WTC11 (cell line): Measurements from ENCODE around the gene TOP2B. TPM values are rescaled to one million over a fixed set of nuclear protein-coding genes. Genes with fewer than 3 reads are reported as not detected.

Source experiments
- ATAC-seq: fragments of 200-7000 bp; cut with Tn5 transposase; 2 replicates; pipeline ENCODE4 v1.10.0; 2021; ENCODE audit warnings: mild to moderate bottlenecking, moderate library complexity
- CTCF ChIA-PET: fragments of 300-600 bp; sonication (Branson Sonifier 250); formaldehyde crosslinking; loops from one replicate; lab custom pipeline; 2021; ENCODE audit warnings: antibody characterized with exemption; lab: Charles Lee
- POLR2A ChIA-PET: fragments of 350-600 bp; sonication (Branson Sonifier 250); formaldehyde crosslinking; loops from one replicate; lab custom pipeline; 2021; ENCODE audit warnings: antibody characterized with exemption; lab: Charles Lee
- DNase-seq: peaks from one replicate; pipeline ENCODE4 v3.0.0; 2021; ENCODE audit warnings: low spot score
- H3K27ac Mint-ChIP-seq: 2 replicates; pipeline ENCODE4 v1.8.0; 2021; ENCODE audit warnings: mixed read lengths
- H3K27me3 Mint-ChIP-seq: 2 replicates; pipeline ENCODE4 v1.8.0; 2021; ENCODE audit warnings: low read depth, mild to moderate bottlenecking, moderate library complexity, mixed read lengths
- H3K36me3 Mint-ChIP-seq: 2 replicates; pipeline ENCODE4 v1.8.0; 2021; ENCODE audit warnings: mixed read lengths
- H3K4me1 Mint-ChIP-seq: 2 replicates; pipeline ENCODE4 v1.8.0; 2022; ENCODE audit warnings: mixed read lengths
- H3K4me3 Mint-ChIP-seq: 2 replicates; pipeline ENCODE4 v1.8.0; 2021; ENCODE audit warnings: mild to moderate bottlenecking, moderate library complexity, mixed read lengths
- H3K9me3 Mint-ChIP-seq: 2 replicates; pipeline ENCODE4 v1.8.0; 2021; ENCODE audit warnings: mixed read lengths
- CREM ChIP-seq: sonication (generic); formaldehyde crosslinking; IDR thresholded peaks from 2 replicates; pipeline ENCODE4 v1.8.1; 2022; ENCODE audit warnings: mild to moderate bottlenecking, missing genetic modification reagents, moderate library complexity
- ELF4 ChIP-seq: sonication (generic); formaldehyde crosslinking; IDR thresholded peaks from 2 replicates; pipeline ENCODE4 v1.8.1; 2022; ENCODE audit warnings: low read depth, mild to moderate bottlenecking, moderate library complexity, missing genetic modification reagents
- EMX1 ChIP-seq: fragments of 250-450 bp; sonication (Bioruptor Pico); IDR thresholded peaks from 2 replicates; pipeline ENCODE4 v1.8.0; 2021; ENCODE audit warnings: mild to moderate bottlenecking
- ESRRA ChIP-seq: sonication (generic); formaldehyde crosslinking; IDR thresholded peaks from 2 replicates; pipeline ENCODE4 v1.8.1; 2022; ENCODE audit warnings: mild to moderate bottlenecking, missing genetic modification reagents, borderline replicate concordance
- TCF7 ChIP-seq: sonication (generic); formaldehyde crosslinking; IDR thresholded peaks from 2 replicates; pipeline ENCODE4 v1.8.0; 2022; ENCODE audit warnings: mild to moderate bottlenecking, low read depth, missing genetic modification reagents, moderate library complexity
- TEAD4 ChIP-seq: sonication (generic); formaldehyde crosslinking; IDR thresholded peaks from 2 replicates; pipeline ENCODE4 v1.8.0; 2022; ENCODE audit warnings: mild to moderate bottlenecking, missing genetic modification reagents
- TP53 ChIP-seq: sonication (generic); formaldehyde crosslinking; IDR thresholded peaks from 2 replicates; pipeline ENCODE4 v1.8.1; 2023; ENCODE audit warnings: mild to moderate bottlenecking, missing genetic modification reagents
- ZNF121 ChIP-seq: sonication (generic); formaldehyde crosslinking; IDR thresholded peaks from 2 replicates; pipeline ENCODE4 v1.8.0; 2023; ENCODE audit warnings: missing genetic modification reagents
- ZNF317 ChIP-seq: sonication (generic); formaldehyde crosslinking; IDR thresholded peaks from 2 replicates; pipeline ENCODE4 v1.8.1; 2023; ENCODE audit warnings: low read depth, mild to moderate bottlenecking, moderate library complexity, missing genetic modification reagents, borderline replicate concordance
- ZNF416 ChIP-seq: fragments of 250-450 bp; sonication (Bioruptor Pico); IDR thresholded peaks from 2 replicates; pipeline ENCODE4 v1.9.0; 2021; ENCODE audit warnings: mild to moderate bottlenecking, inconsistent platforms
- total RNA-seq: library from RNA; stranded (reverse); gene quantifications from 3 replicates; pipeline ENCODE4 v1.2.3, GENCODE V29; 2021
- TF ChIP-seq, protein P1 (sequence below): sonication (generic); formaldehyde crosslinking; IDR thresholded peaks from 2 replicates; pipeline ENCODE4 v1.8.1; 2023; ENCODE audit warnings: mild to moderate bottlenecking, missing genetic modification reagents
- TF ChIP-seq, protein P2 (sequence below): sonication (generic); formaldehyde crosslinking; IDR thresholded peaks from 2 replicates; pipeline ENCODE4 v1.8.0; 2022; ENCODE audit warnings: mild to moderate bottlenecking, missing genetic modification reagents
- TF ChIP-seq, protein P3 (sequence below): fragments of 250-450 bp; sonication (Bioruptor Pico); IDR thresholded peaks from 2 replicates; pipeline ENCODE4 v1.9.0; 2021; ENCODE audit warnings: mild to moderate bottlenecking
- TF ChIP-seq, protein P4 (sequence below): sonication (generic); formaldehyde crosslinking; IDR thresholded peaks from 2 replicates; pipeline ENCODE4 v1.8.0; 2022; ENCODE audit warnings: mild to moderate bottlenecking, missing genetic modification reagents
- TF ChIP-seq, protein P5 (sequence below): sonication (generic); formaldehyde crosslinking; conservative IDR thresholded peaks from 2 replicates; pipeline ENCODE4 v1.8.1; 2023; ENCODE audit warnings: mild to moderate bottlenecking, low read depth, missing genetic modification reagents, moderate library complexity
- TF ChIP-seq, protein P6 (sequence below): fragments of 250-450 bp; sonication (Bioruptor Pico); IDR thresholded peaks from 2 replicates; pipeline ENCODE4 v1.9.0; 2021; ENCODE audit warnings: moderate library complexity, mild to moderate bottlenecking, inconsistent platforms, borderline replicate concordance

Gene TOP2B
- total RNA-seq, 1 experiment from 2014 or later = 151 TPM

DNA sequence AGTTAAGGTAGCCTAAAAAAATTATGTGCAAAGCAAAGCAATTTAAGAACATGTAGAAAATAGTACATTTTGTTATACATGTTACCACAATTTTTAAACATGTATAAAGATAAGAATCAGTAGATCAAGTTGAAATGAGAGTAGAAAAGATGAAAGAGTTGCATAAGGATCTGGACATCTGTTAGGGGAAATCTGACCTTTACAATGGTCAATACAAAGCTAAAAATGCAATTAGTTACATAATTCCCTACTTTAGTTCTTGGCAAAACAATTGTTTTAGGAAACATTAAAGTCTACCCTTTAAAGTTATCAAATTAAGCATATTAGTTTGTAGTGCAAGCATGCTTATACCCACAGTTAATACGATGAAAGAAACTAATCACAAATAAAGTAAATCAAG lies 32.7 kb downstream of the TOP2B start (continued):
- TF ChIP-seq, protein P1, sequence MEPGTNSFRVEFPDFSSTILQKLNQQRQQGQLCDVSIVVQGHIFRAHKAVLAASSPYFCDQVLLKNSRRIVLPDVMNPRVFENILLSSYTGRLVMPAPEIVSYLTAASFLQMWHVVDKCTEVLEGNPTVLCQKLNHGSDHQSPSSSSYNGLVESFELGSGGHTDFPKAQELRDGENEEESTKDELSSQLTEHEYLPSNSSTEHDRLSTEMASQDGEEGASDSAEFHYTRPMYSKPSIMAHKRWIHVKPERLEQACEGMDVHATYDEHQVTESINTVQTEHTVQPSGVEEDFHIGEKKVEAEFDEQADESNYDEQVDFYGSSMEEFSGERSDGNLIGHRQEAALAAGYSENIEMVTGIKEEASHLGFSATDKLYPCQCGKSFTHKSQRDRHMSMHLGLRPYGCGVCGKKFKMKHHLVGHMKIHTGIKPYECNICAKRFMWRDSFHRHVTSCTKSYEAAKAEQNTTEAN = no peak
- TF ChIP-seq ZNF121 = no peak

DNA sequence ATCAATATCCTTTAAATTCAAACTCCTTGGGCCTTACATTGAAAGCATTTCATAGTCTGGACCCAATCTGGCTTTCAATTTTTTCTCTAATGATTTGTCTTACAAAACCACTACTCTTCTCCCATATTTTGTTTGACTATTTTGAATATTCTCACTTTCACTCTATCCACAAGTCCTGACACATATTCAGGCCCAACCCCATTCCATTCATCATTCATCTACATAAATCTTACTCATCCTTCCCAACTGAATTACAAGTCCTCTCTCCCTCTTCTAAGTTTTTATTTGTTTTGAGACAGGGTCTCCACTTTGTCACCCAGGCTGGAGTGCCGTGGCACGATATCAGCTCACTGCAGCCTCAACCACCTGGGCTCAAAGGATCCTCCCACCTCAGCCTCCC lies 43.6 kb downstream of the TOP2B start:
- ChIA-PET POLR2A (no interaction called here), CTCF (no interaction called here)
- no peak for TF ChIP-seq TP53 (CRISPR knock-in tag)
- no peak for TF ChIP-seq CREM
- no peak for TF ChIP-seq ELF4 (CRISPR knock-in tag)
- TF ChIP-seq, protein P2, sequence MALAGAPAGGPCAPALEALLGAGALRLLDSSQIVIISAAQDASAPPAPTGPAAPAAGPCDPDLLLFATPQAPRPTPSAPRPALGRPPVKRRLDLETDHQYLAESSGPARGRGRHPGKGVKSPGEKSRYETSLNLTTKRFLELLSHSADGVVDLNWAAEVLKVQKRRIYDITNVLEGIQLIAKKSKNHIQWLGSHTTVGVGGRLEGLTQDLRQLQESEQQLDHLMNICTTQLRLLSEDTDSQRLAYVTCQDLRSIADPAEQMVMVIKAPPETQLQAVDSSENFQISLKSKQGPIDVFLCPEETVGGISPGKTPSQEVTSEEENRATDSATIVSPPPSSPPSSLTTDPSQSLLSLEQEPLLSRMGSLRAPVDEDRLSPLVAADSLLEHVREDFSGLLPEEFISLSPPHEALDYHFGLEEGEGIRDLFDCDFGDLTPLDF (CRISPR knock-in tag) = no peak
- TF ChIP-seq, protein P3, sequence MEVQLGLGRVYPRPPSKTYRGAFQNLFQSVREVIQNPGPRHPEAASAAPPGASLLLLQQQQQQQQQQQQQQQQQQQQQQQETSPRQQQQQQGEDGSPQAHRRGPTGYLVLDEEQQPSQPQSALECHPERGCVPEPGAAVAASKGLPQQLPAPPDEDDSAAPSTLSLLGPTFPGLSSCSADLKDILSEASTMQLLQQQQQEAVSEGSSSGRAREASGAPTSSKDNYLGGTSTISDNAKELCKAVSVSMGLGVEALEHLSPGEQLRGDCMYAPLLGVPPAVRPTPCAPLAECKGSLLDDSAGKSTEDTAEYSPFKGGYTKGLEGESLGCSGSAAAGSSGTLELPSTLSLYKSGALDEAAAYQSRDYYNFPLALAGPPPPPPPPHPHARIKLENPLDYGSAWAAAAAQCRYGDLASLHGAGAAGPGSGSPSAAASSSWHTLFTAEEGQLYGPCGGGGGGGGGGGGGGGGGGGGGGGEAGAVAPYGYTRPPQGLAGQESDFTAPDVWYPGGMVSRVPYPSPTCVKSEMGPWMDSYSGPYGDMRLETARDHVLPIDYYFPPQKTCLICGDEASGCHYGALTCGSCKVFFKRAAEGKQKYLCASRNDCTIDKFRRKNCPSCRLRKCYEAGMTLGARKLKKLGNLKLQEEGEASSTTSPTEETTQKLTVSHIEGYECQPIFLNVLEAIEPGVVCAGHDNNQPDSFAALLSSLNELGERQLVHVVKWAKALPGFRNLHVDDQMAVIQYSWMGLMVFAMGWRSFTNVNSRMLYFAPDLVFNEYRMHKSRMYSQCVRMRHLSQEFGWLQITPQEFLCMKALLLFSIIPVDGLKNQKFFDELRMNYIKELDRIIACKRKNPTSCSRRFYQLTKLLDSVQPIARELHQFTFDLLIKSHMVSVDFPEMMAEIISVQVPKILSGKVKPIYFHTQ (CRISPR knock-in tag) = no peak
- TF ChIP-seq EMX1 = no peak
- TF ChIP-seq, protein P4, sequence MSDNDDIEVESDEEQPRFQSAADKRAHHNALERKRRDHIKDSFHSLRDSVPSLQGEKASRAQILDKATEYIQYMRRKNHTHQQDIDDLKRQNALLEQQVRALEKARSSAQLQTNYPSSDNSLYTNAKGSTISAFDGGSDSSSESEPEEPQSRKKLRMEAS = no peak
- no peak for TF ChIP-seq ZNF416
- no peak for TF ChIP-seq TEAD4
- TF ChIP-seq ZNF121 = no peak
- Mint-ChIP-seq H3K4me1 (no peaks in the 10 kb centered on the region), H3K27ac (no peak overlapping the region), H3K4me3 (no peak overlapping the region), H3K27me3 (no peaks in the 10 kb centered on the region), H3K36me3 (peaks cover 67% of the 10 kb centered on the region), H3K9me3 (no peaks in the 10 kb centered on the region)
- ATAC-seq (no peak), DNase-seq (no peak)

DNA sequence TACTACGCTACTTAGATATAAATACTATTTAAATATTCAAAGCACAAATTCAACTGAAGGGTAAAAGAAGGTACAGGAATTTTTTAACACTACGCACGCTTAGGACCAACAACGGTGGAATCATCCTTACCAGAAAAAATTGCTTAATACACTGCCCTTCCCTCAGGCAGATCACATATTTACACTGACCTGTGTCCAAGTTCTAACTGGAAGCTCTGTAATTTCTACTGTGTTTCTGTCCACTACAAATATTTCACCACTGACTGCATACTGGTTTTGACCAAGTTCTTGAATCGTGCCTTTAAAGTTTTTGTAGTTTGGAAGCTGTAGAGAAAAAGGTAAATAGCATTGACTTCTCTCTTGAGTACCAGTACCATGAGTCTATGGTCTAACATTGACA lies 44.2 kb downstream of the TOP2B start:
- no peak overlapping the region for H3K27ac Mint-ChIP-seq
- H3K36me3 Mint-ChIP-seq = peaks cover 63% of the 10 kb centered on the region
- ATAC-seq (no peak), DNase-seq (no peak)
- no peaks in the 10 kb centered on the region for H3K9me3 Mint-ChIP-seq
- no peaks in the 10 kb centered on the region for H3K4me1 Mint-ChIP-seq
- TF ChIP-seq, protein P5, sequence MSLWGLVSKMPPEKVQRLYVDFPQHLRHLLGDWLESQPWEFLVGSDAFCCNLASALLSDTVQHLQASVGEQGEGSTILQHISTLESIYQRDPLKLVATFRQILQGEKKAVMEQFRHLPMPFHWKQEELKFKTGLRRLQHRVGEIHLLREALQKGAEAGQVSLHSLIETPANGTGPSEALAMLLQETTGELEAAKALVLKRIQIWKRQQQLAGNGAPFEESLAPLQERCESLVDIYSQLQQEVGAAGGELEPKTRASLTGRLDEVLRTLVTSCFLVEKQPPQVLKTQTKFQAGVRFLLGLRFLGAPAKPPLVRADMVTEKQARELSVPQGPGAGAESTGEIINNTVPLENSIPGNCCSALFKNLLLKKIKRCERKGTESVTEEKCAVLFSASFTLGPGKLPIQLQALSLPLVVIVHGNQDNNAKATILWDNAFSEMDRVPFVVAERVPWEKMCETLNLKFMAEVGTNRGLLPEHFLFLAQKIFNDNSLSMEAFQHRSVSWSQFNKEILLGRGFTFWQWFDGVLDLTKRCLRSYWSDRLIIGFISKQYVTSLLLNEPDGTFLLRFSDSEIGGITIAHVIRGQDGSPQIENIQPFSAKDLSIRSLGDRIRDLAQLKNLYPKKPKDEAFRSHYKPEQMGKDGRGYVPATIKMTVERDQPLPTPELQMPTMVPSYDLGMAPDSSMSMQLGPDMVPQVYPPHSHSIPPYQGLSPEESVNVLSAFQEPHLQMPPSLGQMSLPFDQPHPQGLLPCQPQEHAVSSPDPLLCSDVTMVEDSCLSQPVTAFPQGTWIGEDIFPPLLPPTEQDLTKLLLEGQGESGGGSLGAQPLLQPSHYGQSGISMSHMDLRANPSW = no peak
- TF ChIP-seq ZNF317 (no peak), TCF7 (CRISPR knock-in tag) (no peak), ESRRA (CRISPR knock-in tag) (no peak)
- TF ChIP-seq, protein P6, sequence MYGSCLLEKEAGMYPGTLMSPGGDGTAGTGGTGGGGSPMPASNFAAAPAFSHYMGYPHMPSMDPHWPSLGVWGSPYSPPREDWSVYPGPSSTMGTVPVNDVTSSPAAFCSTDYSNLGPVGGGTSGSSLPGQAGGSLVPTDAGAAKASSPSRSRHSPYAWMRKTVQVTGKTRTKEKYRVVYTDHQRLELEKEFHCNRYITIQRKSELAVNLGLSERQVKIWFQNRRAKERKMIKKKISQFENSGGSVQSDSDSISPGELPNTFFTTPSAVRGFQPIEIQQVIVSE = no peak
- no peaks in the 10 kb centered on the region for H3K27me3 Mint-ChIP-seq
- CTCF ChIA-PET = no interaction called here
- no peak overlapping the region for H3K4me3 Mint-ChIP-seq
- POLR2A ChIA-PET = no interaction called here
